SU-DHL-6 (cell line): ENCODE measurements around the gene SH3GL2.

Source experiments
- H2AFZ ChIP-seq: fragments of 200-600 bp; sonication (generic); 2 replicates; pipeline ENCODE4 v1.6.1; 2014; ENCODE audit warnings: low read depth, mild to moderate bottlenecking, moderate library complexity, mixed read lengths, antibody characterized with exemption, low read length; ENCODE audit not compliant: severe bottlenecking
- H3F3A ChIP-seq: fragments of 200-600 bp; shearing (Covaris generic); 2 replicates; pipeline ENCODE4 v1.6.0; 2016; ENCODE audit warnings: antibody characterized with exemption, mild to moderate bottlenecking; ENCODE audit not compliant: insufficient read depth
- H3K27ac ChIP-seq: fragments of 200-600 bp; sonication (generic); 2 replicates; pipeline ENCODE4 v1.5.1; 2016; ENCODE audit warnings: low read depth, mild to moderate bottlenecking, low read length, moderate library complexity, mixed read lengths
- H3K27me3 ChIP-seq: fragments of 200-600 bp; sonication (generic), shearing (Covaris generic); 2 replicates; pipeline ENCODE4 v1.6.0; 2014; ENCODE audit warnings: mild to moderate bottlenecking, low read length
- H3K36me3 ChIP-seq: fragments of 200-600 bp; sonication (generic); 2 replicates; pipeline ENCODE4 v1.6.1; 2014; ENCODE audit warnings: mild to moderate bottlenecking, low read length, mixed read lengths
- H3K4me2 ChIP-seq: fragments of 300-600, 200-600 bp; shearing (Covaris generic), sonication (generic); 2 replicates; pipeline ENCODE4 v1.6.0; 2014; ENCODE audit warnings: low read length, low read depth, mild to moderate bottlenecking; ENCODE audit not compliant: poor library complexity, severe bottlenecking
- H3K4me3 ChIP-seq: fragments of 200-600 bp; sonication (generic); 2 replicates; pipeline ENCODE4 v1.5.1; 2014; ENCODE audit warnings: antibody characterized with exemption, low read length, mild to moderate bottlenecking, mixed read lengths; ENCODE audit not compliant: insufficient read depth, poor library complexity, severe bottlenecking
- H3K79me2 ChIP-seq: fragments of 200-600 bp; sonication (generic); 2 replicates; pipeline ENCODE4 v1.6.1; 2014; ENCODE audit warnings: mild to moderate bottlenecking, low read length, moderate library complexity; ENCODE audit not compliant: insufficient read depth
- H3K9ac ChIP-seq: fragments of 200-600 bp; sonication (generic); 2 replicates; pipeline ENCODE4 v1.7.0; 2014; ENCODE audit warnings: mild to moderate bottlenecking, low read length
- H3K9me2 ChIP-seq: fragments of 200-600 bp; sonication (generic); replicated peaks from 2 replicates; pipeline ENCODE4 v1.6.1; 2014; ENCODE audit warnings: low read length; ENCODE audit not compliant: insufficient read depth
- H3K9me3 ChIP-seq: fragments of 200-600 bp; sonication (generic); 2 replicates; pipeline ENCODE4 v1.6.1; 2014; ENCODE audit warnings: low read length, mixed read lengths; ENCODE audit not compliant: insufficient read depth
- H4K20me1 ChIP-seq: fragments of 200-600 bp; sonication (generic); 2 replicates; pipeline ENCODE4 v1.6.1; 2014; ENCODE audit warnings: low read depth, mild to moderate bottlenecking, antibody characterized with exemption, low read length, moderate library complexity, mixed read lengths
- CTCF ChIP-seq: fragments of 200-600 bp; sonication (generic); IDR thresholded peaks from one replicate; pipeline ENCODE4 v1.5.1; 2017; ENCODE audit warnings: antibody characterized with exemption, mild to moderate bottlenecking, low read length, moderate library complexity; ENCODE audit not compliant: insufficient read depth, poor library complexity, severe bottlenecking
- EZH2phosphoT487 ChIP-seq: fragments of 200-600 bp; sonication (generic), shearing (Covaris generic); conservative IDR thresholded peaks from 2 replicates; pipeline ENCODE4 v1.6.1; 2018; ENCODE audit warnings: mild to moderate bottlenecking, antibody characterized with exemption, low read length, moderate library complexity, mixed read lengths

Gene SH3GL2

DNA sequence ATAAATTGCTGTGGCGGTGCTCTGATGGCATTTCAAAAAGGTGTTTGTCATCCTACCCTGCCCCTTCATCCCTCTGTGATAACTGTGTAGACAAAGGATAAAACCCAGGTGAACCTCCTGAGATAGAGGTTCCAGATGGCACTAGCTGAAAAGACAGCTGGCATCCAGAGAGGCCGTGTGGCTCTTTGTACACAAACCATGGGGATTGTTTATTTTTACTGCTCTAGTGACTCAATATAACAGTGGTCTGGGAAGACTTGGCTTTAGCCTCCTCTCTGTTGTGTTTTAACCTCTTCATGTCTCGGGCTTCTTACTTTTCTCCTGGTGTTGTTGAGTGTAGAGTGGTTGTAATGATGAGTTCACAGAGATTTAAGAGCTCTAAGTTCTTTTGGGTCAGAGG lies 48.8 kb downstream of the SH3GL2 start:
- H3K9me2 ChIP-seq: no peaks in the 10 kb centered on the region
- no peak overlapping the region for H3K4me2 ChIP-seq
- no peaks in the 10 kb centered on the region for H4K20me1 ChIP-seq
- H3K4me3 ChIP-seq: no peak overlapping the region
- H3K36me3 ChIP-seq: no peaks in the 10 kb centered on the region
- no peaks in the 10 kb centered on the region for H3K27me3 ChIP-seq
- no peak overlapping the region for H3K9ac ChIP-seq
- H3K79me2 ChIP-seq: no peaks in the 10 kb centered on the region
- H2AFZ ChIP-seq: no peak overlapping the region
- no peaks in the 10 kb centered on the region for H3F3A ChIP-seq
- no peaks in the 10 kb centered on the region for H3K9me3 ChIP-seq
- no peak overlapping the region for H3K27ac ChIP-seq
- TF ChIP-seq CTCF: no peak
- no peak for TF ChIP-seq EZH2phosphoT487

DNA sequence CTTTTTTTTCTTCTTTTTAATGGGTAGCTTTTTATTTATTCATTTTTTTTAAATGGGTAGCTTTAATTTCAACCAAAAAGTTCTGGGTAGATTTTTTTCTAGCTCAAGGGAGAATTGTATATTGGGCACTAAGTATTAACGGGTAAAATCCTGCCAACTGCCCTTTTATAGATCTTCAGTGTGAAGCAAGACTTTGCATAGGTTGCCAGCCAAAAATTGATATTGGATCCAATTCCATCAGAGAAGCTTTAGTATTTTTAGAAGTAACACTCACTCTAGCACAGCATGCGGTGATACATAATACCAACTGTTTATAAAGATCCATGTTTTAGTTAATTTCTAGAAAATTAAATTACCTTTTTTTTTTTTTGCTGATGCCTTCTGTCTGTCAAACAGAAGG lies 49.8 kb downstream of the SH3GL2 start:
- no peaks in the 10 kb centered on the region for H3K27me3 ChIP-seq
- H3K27ac ChIP-seq: no peak overlapping the region
- H3K4me3 ChIP-seq: no peak overlapping the region
- no peaks in the 10 kb centered on the region for H3K79me2 ChIP-seq
- no peaks in the 10 kb centered on the region for H3F3A ChIP-seq
- H3K9ac ChIP-seq: no peak overlapping the region
- no peaks in the 10 kb centered on the region for H3K9me3 ChIP-seq
- no peak overlapping the region for H2AFZ ChIP-seq
- H3K9me2 ChIP-seq: no peaks in the 10 kb centered on the region
- no peaks in the 10 kb centered on the region for H4K20me1 ChIP-seq
- TF ChIP-seq CTCF: no peak
- TF ChIP-seq EZH2phosphoT487: no peak
- no peak overlapping the region for H3K4me2 ChIP-seq
- H3K36me3 ChIP-seq: no peaks in the 10 kb centered on the region

DNA sequence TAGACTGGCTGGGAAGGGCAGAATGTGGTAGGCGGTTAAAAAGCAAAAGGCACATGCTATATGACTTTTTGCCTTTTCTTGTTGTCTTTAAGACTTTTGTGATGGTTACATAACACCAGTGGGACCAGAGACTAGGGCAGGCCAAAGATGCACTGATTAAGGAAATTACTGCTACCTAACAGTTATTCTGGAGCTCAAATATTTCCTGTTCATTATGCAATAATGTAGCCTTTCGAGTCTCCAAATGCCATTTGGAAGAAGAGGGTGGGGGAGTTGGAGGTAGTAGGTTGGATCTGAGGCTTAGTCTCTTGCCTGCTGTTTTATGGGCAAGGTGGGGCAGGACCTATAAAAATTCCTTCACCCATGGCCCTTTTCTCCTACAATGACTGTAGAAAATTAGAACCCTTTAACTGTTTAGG lies 51.7 kb downstream of the SH3GL2 start:
- Histone ChIP-seq H3K36me3 (no peaks in the 10 kb centered on the region), H2AFZ (no peak overlapping the region), H3K9me3 (no peaks in the 10 kb centered on the region), H3K4me3 (no peak overlapping the region), H3K9me2 (no peaks in the 10 kb centered on the region), H3F3A (no peaks in the 10 kb centered on the region), H4K20me1 (no peaks in the 10 kb centered on the region), H3K9ac (no peak overlapping the region), H3K79me2 (no peaks in the 10 kb centered on the region), H3K27me3 (no peaks in the 10 kb centered on the region), H3K4me2 (no peak overlapping the region), H3K27ac (no peak overlapping the region)
- no peak for TF ChIP-seq EZH2phosphoT487
- no peak for TF ChIP-seq CTCF

GRCh38 chr9:17631396-17631795 lies 52.5 kb downstream of the SH3GL2 start:
- Histone ChIP-seq H3K27ac (no peak overlapping the region), H3K36me3 (no peaks in the 10 kb centered on the region), H3K79me2 (no peaks in the 10 kb centered on the region), H3K9me2 (no peaks in the 10 kb centered on the region), H3F3A (no peaks in the 10 kb centered on the region), H2AFZ (no peak overlapping the region), H3K4me3 (no peak overlapping the region), H3K9ac (no peak overlapping the region), H3K27me3 (no peaks in the 10 kb centered on the region), H3K4me2 (no peak overlapping the region), H3K9me3 (no peaks in the 10 kb centered on the region), H4K20me1 (no peaks in the 10 kb centered on the region)
- TF ChIP-seq CTCF (no peak), EZH2phosphoT487 (no peak)
